Liver (tissue), 9 donors: Measurements from ENCODE around the gene CPEB2. TPM values are rescaled to one million over a fixed set of nuclear protein-coding genes. Genes with fewer than 3 reads are reported as not detected.

ENCODE experiments used
- DNase-seq: peaks from one replicate; pipeline ENCODE4 v3.0.0-alpha.2; 2017; ENCODE audit warnings: low spot score
- H3K27ac ChIP-seq, 2 donors: one replicate each; pipeline ENCODE4 v1.7.0; 2013; ENCODE audit warnings: inconsistent platforms in 2 of 2, low read length in 2 of 2, control low read depth in 1 of 2, low read depth in 1 of 2, mild to moderate bottlenecking in 1 of 2
- H3K27me3 ChIP-seq, 4 donors: one replicate each; pipeline versions ENCODE4 v1.6.1 to v1.7.0; 2013; ENCODE audit warnings: low read length in 3 of 4, inconsistent platforms in 1 of 4, mild to moderate bottlenecking in 1 of 4, moderate library complexity in 1 of 4; ENCODE audit not compliant: control insufficient read depth in 4 of 4, insufficient read depth in 4 of 4
- H3K36me3 ChIP-seq, 4 donors: one replicate each; pipeline versions ENCODE4 v1.6.1 to v1.7.0; 2013; ENCODE audit warnings: low read length in 3 of 4, mild to moderate bottlenecking in 3 of 4, low read depth in 1 of 4, moderate library complexity in 1 of 4; ENCODE audit not compliant: control insufficient read depth in 4 of 4, insufficient read depth in 3 of 4
- H3K4me1 ChIP-seq, 4 donors: one replicate each; pipeline versions ENCODE4 v1.6.1 to v1.7.0; 2013; ENCODE audit warnings: low read length in 3 of 4, mild to moderate bottlenecking in 3 of 4, moderate library complexity in 1 of 4; ENCODE audit not compliant: control insufficient read depth in 4 of 4, insufficient read depth in 4 of 4
- H3K4me3 ChIP-seq, 3 donors: one replicate each; pipeline versions ENCODE4 v1.6.1 to v1.7.0; 2013; ENCODE audit warnings: low read length in 3 of 3, control low read depth in 1 of 3, low read depth in 1 of 3, mild to moderate bottlenecking in 1 of 3
- H3K9ac ChIP-seq, 2 donors: one replicate each; pipeline ENCODE4 v1.7.0; 2013; ENCODE audit warnings: low read length in 2 of 2, mild to moderate bottlenecking in 2 of 2, moderate library complexity in 2 of 2, control low read depth in 1 of 2, low read depth in 1 of 2
- H3K9me3 ChIP-seq, 4 donors: one replicate each; pipeline versions ENCODE4 v1.6.1 to v1.7.0; 2013; ENCODE audit warnings: low read length in 3 of 4; ENCODE audit not compliant: control insufficient read depth in 4 of 4
- EGR1 ChIP-seq, 2 donors: IDR thresholded peaks; 2 replicates each; pipeline ENCODE4 v1.6.1; 2016 to 2018; ENCODE audit warnings: antibody characterized with exemption in 2 of 2, low read depth in 2 of 2
- FOXA1 ChIP-seq: IDR thresholded peaks from 2 replicates; pipeline ENCODE4 v1.6.1; 2016; ENCODE audit warnings: antibody characterized with exemption
- FOXA2 ChIP-seq: IDR thresholded peaks from 2 replicates; pipeline ENCODE4 v1.6.1; 2016; ENCODE audit warnings: antibody characterized with exemption
- GABPA ChIP-seq, 2 donors: IDR thresholded peaks in 1 of 2; conservative IDR thresholded peaks in 1 of 2; 2 replicates each; pipeline ENCODE4 v1.6.1; 2016; ENCODE audit warnings: antibody characterized with exemption in 2 of 2, mild to moderate bottlenecking in 1 of 2, moderate library complexity in 1 of 2
- HNF4A ChIP-seq, 2 donors: conservative IDR thresholded peaks; 2 replicates each; pipeline ENCODE4 v1.6.1; 2016; ENCODE audit warnings: antibody characterized with exemption in 2 of 2, mild to moderate bottlenecking in 2 of 2
- HNF4G ChIP-seq: IDR thresholded peaks from 2 replicates; pipeline ENCODE4 v1.6.1; 2016; ENCODE audit warnings: antibody characterized with exemption
- JUND ChIP-seq, 2 donors: IDR thresholded peaks; 2 replicates each; pipeline ENCODE4 v1.6.1; 2016; ENCODE audit warnings: antibody characterized with exemption in 2 of 2
- MAX ChIP-seq: IDR thresholded peaks from 2 replicates; pipeline ENCODE4 v1.6.1; 2016; ENCODE audit warnings: antibody characterized with exemption
- NR2F2 ChIP-seq: IDR thresholded peaks from 2 replicates; pipeline ENCODE4 v1.6.1; 2016; ENCODE audit warnings: antibody characterized with exemption
- RAD21 ChIP-seq, 2 donors: IDR thresholded peaks; 2 replicates each; pipeline ENCODE4 v1.6.1; 2016; ENCODE audit warnings: antibody characterized with exemption in 2 of 2, mild to moderate bottlenecking in 2 of 2
- REST ChIP-seq: IDR thresholded peaks from 2 replicates; pipeline ENCODE4 v1.6.1; 2016; ENCODE audit warnings: antibody characterized with exemption, mild to moderate bottlenecking
- RXRA ChIP-seq, 2 donors: IDR thresholded peaks; 2 replicates each; pipeline ENCODE4 v1.6.1; 2017 to 2018; ENCODE audit warnings: antibody characterized with exemption in 2 of 2, mild to moderate bottlenecking in 1 of 2
- SP1 ChIP-seq: IDR thresholded peaks from 2 replicates; pipeline ENCODE4 v1.6.1; 2018; ENCODE audit warnings: antibody characterized with exemption, mild to moderate bottlenecking
- TAF1 ChIP-seq: conservative IDR thresholded peaks from 2 replicates; pipeline ENCODE4 v1.6.1; 2016; ENCODE audit warnings: antibody characterized with exemption, mild to moderate bottlenecking
- YY1 ChIP-seq: IDR thresholded peaks from 2 replicates; pipeline ENCODE4 v1.6.1; 2016; ENCODE audit warnings: antibody characterized with exemption, mild to moderate bottlenecking
- ZBTB33 ChIP-seq: IDR thresholded peaks from 2 replicates; pipeline ENCODE4 v1.6.1; 2016; ENCODE audit warnings: antibody characterized with exemption
- WGBS: extraction: QIAGEN DNeasy Blood & Tissue Kit; methylation state at CpG from one replicate; pipeline ENCODE4 v1.1.7; 2013; 5-methylcytosine and 5-hydroxymethylcytosine counted together
- polyA plus RNA-seq, 2 donors: library from polyadenylated mRNA; stranded (reverse) in 1 of 2; unstranded in 1 of 2; fragments of 200-250 nt in 1 of 2; fragments of >200 nt in 1 of 2; fragmentation: Nextera tagmentation in 1 of 2; extraction: Ambion mirVana in 1 of 2; gene quantifications; one replicate each; pipeline versions ENCODE4 v1.2.1 to v1.2.3, GENCODE V29; 2013 to 2015
- total RNA-seq, 2 donors: library from RNA; depleted of rRNA; stranded (reverse); fragments of >200 nt; gene quantifications; one replicate each; pipeline ENCODE4 v1.2.3, GENCODE V29; 2014
- TF ChIP-seq, protein P1 (sequence below): fragments of 150-350 bp; IDR thresholded peaks from 2 replicates; pipeline ENCODE4 v1.5.1; 2017; ENCODE audit warnings: improper control_type of control experiment, low read depth, low read length; ENCODE audit not compliant: missing input control
- TF ChIP-seq, protein P2 (sequence below): IDR thresholded peaks from 2 replicates; pipeline ENCODE4 v1.6.1; 2016; ENCODE audit warnings: antibody characterized with exemption
- donor health status: healthy.
- donor health status: healthy.
- donor health status: healthy.
- donor health status: healthy.
- donor health status: healthy.

Gene CPEB2
- total and polyA plus RNA-seq, 4 donors, result 3.6 to 14.0 (median 4.6) TPM

DNA sequence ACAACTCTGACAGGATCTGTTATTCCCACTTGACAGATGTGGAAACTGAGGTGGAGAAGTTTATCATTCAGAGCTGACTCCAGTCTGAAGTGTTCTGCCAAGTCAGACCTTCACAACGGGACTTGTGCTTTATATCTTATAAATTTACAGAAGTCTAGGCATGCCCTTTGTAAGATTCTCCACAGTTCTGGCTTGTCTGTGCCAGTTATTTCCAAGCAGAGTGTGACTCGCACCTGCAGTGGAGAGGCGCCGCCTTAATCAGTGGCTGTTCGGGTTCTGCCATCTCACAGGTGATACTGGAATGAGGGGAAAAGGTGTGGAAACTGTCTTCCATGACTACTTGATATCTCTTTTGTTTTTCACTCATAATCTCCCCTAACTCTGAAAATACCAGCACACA lies 63.2 kb downstream of the CPEB2 start:
- DNase-seq, result no peak

GRCh38 chr4:15066140-15066539 lies 63.9 kb downstream of the CPEB2 start:
- Histone ChIP-seq H3K27me3 (no peaks in the 10 kb centered on the region), H3K9ac (no peak overlapping the region), H3K9me3 (no peaks in the 10 kb centered on the region), H3K4me3 (no peak overlapping the region), H3K4me1 (no peaks in the 10 kb centered on the region), H3K36me3 (peaks cover 0 to 34% (median 22%) of the 10 kb centered on the region in 4 donors), H3K27ac (no peak overlapping the region)
- TF ChIP-seq NR2F2 (no peak), HNF4A (conservative IDR thresholded peaks at IDR 0.05) (no peak), MAX (no peak), HNF4G (no peak), GABPA (IDR thresholded peaks at IDR 0.05 in 1 of 2, conservative IDR thresholded peaks at IDR 0.05 in 1 of 2) (no peak), JUND (IDR thresholded peaks at IDR 0.05) (no peak), RAD21 (IDR thresholded peaks at IDR 0.05) (no peak), EGR1 (IDR thresholded peaks at IDR 0.05; ENCODE audit: low read depth in 2 of 2) (no peak), RXRA (IDR thresholded peaks at IDR 0.05) (no peak), REST (no peak), FOXA1 (no peak), SP1 (no peak), FOXA2 (no peak), YY1 (no peak), TAF1 (no peak), ZBTB33 (no peak)
- TF ChIP-seq, protein P1, sequence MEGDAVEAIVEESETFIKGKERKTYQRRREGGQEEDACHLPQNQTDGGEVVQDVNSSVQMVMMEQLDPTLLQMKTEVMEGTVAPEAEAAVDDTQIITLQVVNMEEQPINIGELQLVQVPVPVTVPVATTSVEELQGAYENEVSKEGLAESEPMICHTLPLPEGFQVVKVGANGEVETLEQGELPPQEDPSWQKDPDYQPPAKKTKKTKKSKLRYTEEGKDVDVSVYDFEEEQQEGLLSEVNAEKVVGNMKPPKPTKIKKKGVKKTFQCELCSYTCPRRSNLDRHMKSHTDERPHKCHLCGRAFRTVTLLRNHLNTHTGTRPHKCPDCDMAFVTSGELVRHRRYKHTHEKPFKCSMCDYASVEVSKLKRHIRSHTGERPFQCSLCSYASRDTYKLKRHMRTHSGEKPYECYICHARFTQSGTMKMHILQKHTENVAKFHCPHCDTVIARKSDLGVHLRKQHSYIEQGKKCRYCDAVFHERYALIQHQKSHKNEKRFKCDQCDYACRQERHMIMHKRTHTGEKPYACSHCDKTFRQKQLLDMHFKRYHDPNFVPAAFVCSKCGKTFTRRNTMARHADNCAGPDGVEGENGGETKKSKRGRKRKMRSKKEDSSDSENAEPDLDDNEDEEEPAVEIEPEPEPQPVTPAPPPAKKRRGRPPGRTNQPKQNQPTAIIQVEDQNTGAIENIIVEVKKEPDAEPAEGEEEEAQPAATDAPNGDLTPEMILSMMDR, result no peak
- TF ChIP-seq, protein P2, sequence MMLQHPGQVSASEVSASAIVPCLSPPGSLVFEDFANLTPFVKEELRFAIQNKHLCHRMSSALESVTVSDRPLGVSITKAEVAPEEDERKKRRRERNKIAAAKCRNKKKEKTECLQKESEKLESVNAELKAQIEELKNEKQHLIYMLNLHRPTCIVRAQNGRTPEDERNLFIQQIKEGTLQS, result no peak
- no peak for DNase-seq
- 97% methylated on average over 7 of the region's 7 CpGs for WGBS

More for the DNA sequence above, 63.2 kb downstream of the CPEB2 start:
- Histone ChIP-seq H3K36me3 (peaks cover 0 to 40% (median 24%) of the 10 kb centered on the region in 4 donors), H3K9ac (no peak overlapping the region), H3K4me1 (no peaks in the 10 kb centered on the region), H3K4me3 (no peak overlapping the region), H3K27ac (no peak overlapping the region), H3K9me3 (no peaks in the 10 kb centered on the region), H3K27me3 (no peaks in the 10 kb centered on the region)
- 94% methylated on average over 5 of the region's 5 CpGs for WGBS
- no peak for TF ChIP-seq GABPA (IDR thresholded peaks at IDR 0.05 in 1 of 2, conservative IDR thresholded peaks at IDR 0.05 in 1 of 2)
- no peak for TF ChIP-seq MAX
- no peak for TF ChIP-seq YY1
- TF ChIP-seq NR2F2, result no peak
- TF ChIP-seq, protein P2, result no peak
- TF ChIP-seq RAD21 (IDR thresholded peaks at IDR 0.05), result no peak
- TF ChIP-seq, protein P1, result no peak
- TF ChIP-seq SP1, result no peak
